GM21390 (cell line): ENCODE data around the gene FUT7.

ENCODE experiments used
- ATAC-seq: cut with Tn5 transposase; IDR thresholded peaks from one replicate; pipeline ENCODE4 v1.9.1; 2021; ENCODE audit not compliant: unreplicated experiment

The FUT7 gene

DNA sequence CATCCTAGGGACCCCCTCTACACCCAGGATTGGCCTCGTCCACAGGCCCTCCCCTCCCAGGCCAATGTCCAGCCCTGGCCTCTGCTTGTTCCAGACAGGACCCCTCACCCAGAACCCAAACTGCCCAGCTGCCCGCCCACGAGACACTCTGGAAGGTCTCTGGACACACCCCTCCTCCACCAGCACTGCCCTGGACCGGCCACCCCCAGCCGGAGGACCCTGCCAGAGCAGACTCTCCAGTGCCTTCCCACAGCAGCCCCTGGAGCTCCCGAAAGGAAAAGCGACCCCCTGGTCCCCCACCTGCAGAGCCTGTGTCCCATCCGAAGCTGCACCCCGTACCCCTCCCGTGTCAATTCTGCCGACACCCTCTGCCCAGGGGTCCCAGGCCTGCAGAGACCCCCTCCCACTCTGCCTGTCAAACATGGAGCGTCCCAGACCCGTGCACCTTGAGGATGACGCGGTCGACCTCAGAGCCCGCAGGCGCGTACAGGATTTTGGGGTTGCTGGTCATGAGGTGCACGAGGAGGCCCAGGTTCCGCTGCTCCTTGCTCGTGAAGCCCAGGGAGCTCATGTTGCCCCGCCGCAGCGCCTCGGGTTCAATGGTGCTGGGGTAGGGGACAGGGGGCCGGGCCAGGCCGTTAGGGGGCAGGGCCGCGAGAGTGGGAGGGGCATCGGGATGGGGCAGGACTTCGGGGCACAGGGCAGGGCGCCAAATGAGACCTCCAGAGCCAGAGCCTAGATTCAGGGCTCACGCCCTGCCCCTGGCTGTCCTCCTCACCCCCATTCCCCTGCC lies 11.8 kb downstream of the FUT7 start:
- no peak for ATAC-seq

DNA sequence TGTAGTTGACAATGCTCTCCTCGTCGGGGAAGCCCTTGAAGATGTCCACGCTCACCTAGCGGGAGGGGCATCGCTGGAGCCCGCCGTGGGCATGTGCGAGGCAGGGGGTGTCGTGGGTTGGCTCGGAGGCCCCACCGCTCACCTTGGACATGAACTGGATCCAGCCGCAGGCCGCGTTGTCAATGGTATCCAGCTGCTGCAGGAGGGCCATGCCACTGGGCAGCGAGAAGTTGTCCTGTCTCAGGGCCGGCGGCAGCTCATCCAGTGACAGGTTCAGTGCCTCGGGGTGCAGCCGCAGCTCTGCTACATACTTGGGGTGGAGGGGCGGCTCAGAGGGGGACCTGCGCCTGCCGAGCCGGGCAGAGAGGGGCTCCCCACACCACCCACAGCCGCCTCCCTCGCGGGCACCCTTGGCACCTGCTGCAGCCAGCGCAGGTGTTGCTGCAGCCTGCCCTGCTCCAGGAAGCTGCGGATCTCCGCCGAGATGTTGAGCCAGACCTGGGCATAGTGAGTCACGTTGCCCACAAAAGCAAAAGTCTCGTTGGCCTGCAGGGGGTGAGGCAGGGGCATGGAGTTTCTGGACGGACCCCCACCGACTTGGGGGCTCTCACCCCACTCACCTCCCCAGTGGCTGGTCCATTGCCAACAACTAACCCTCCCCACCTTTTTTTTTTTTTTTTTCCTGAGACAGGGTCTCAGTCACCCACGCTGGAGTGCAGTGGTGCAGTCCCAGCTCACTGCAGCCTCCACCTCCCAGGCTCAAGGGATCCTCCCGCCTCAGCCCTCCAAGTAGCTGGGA lies 12.9 kb downstream of the FUT7 start:
- no peak for ATAC-seq

DNA sequence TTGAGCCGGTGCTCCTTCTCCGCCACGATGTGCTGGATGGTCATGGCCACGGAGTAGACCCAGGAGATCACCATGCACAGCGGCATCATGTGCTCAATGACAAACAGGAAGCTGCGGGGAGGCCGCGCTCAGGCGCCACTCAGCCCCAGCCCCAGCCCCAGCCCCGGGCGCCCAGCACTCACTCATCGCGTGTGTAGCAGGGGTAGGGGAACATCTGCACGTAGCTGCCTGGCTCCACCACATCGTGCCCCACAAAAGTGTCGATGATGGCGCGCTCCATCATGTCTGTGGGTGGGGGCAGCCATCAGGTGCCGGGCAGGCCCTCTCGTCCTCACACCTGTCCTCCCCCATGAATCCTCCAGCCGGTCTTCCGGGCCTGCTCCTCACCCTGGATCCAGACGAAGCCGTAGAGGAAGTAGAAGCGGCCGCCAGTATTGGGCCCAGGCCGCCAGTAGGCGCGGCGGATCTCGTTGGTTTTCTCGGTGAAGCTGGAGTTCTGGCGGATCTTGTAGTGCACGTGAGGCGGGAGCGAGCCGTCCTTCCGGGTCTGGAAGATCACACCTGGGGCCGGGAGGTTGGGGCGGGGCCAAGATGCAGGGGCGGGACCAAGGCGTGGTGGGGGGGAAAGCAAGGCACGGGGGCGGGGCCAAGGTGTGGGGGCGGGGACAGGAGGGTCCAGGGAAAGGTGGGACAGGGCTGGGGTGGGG lies 13.9 kb downstream of the FUT7 start:
- ATAC-seq: no peak

DNA sequence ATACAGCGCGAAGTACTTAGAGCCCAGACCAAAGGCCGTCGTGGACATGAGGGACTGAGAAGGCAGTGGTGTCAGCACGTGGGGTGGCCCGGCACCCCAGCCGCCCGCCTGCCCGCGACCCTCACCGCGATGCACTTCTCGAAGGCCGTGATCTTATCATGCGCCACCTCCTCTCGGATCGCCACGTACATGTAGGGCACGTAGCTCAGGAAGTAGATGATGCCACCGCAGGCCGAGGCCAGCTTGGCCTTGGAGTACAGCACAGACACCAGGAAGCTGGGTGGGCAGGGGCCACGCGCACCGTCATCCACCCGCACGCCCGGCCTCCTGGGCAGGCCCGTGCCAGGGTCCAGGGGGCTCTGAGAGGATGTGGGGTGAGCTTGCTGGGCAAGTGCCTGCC lies 14.8 kb downstream of the FUT7 start:
- no peak for ATAC-seq

DNA sequence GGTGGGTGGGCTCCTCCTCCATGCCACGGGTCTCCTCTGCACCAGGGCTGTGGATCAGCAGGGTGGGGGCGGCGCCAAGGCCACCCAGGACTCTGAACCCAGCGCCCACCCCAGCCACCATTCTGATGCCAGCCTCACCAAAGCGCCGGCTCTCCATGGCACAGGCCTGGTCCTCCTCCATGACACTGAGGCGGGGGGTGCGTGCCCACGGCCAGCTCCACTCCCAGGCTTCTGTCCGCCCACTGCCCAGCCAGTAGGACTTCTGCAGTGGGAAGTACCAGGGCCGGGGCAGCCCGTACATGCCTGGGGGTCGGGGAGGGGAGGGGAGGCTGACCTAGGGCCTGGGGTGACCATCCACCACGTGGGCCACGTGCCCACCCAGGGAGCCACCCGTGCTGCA lies 15.5 kb downstream of the FUT7 start:
- no peak for ATAC-seq

DNA sequence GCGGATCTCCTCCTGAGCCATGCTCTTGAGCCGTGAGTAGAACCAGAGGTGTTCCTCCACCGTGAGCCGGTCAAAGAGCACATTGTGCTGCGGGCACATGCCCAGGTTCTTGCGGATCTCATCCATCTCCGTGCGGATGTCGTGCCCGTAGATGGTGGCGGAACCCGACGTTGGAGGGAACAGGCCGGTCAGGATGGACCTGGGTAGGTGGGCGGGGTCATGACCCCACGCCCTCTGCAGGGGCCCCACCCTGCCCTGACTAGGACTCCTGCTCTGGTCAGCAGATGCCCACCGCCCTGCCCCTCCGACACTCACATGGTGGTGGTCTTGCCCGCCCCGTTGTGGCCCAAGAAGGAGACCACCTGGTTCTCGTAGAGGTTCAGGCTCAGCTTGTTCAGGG lies 15.9 kb downstream of the FUT7 start:
- no peak for ATAC-seq

DNA sequence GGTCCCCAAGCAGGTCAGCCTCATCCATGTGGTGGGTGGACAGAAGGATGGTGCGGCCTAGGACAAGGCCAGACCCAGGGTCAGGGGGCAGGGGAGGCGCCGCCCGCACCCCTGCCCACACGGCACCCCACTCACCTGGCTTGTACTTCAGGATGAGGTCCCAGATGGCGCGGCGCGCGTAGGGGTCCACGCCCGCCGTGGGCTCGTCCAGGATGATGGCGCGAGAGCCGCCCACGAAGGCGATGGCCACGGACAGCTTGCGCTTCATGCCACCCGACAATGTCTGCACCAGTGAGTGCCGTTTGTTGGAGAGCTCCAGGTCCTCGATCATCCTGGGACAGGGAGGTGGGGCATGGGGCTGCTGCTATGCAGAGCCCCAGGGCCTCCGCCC lies 16.4 kb downstream of the FUT7 start:
- no peak for ATAC-seq

DNA sequence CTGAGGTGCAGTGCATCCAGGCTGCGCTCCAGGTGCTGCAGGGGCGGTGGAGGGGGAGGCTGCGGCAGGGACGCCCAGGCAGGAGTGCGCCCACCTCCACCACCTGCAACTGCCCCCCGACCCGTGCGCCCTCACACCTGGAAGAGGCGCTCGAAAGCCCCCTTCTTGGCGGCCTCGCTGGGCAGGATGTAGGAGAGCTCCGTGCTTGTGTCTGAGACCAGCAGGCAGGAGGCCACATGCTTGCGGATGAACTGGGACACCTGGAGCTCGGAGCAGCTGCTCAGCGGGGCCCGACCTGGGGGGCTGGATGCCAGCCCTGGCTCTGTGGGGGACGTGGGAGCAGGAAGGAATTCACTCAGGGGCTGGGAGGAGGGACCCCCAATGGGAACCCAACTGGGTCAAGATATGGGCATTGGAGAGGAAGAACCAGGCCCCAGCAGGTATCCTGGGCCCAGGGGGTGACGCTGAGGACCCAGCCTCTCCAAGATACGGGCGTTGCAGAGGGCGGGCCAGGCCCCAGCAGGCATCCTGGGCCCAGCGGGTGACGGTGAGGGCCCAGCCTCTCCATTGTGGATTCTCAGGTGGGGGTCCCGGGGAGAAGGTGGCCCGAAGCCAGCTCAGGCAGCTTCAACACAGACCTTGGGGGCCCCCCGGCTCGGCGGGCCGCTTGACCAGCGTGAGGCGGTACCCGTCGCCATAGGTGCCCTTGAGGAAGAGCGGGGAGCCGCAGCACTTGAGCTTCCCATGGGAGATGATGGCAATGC lies 16.9 kb downstream of the FUT7 start:
- no peak for ATAC-seq

DNA sequence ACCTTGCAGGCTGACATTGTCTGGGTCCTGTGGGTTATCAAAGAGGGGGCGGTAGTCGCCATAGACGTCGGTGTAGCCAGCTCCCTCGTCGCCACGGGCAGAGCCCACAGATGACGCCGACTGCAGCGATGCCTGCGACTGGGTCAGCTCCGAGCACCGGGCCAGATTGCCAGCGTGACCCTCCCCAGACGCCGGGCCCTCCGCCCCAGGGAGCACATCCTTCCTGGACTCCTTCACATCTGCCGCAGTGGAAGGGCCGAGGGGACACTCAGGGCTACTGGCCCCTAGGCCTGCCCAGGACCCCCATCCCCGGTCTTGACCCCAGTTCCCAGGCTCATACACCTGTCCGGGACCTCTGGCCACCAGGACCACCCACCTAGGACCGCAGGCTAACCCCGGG lies 17.7 kb downstream of the FUT7 start:
- ATAC-seq: no peak

DNA sequence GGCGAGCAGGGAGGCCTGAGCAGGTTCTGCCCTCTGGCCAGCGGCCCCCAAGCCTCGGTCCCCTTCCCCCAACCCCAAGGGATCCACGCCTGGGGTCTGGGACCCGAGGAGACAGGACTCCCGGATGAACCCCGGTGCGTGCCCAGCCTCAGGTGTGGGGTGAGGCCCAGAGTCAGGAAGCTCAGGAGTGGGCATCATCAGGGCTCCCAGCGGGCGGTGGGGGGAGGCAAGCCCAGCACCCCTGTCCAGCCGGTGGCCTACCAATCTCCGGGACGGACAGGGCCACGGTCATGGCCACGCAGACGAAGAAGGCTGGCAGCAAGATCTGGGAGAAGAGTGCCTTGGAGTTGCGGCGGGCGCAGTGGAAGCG lies 18.3 kb downstream of the FUT7 start:
- ATAC-seq: no peak

DNA sequence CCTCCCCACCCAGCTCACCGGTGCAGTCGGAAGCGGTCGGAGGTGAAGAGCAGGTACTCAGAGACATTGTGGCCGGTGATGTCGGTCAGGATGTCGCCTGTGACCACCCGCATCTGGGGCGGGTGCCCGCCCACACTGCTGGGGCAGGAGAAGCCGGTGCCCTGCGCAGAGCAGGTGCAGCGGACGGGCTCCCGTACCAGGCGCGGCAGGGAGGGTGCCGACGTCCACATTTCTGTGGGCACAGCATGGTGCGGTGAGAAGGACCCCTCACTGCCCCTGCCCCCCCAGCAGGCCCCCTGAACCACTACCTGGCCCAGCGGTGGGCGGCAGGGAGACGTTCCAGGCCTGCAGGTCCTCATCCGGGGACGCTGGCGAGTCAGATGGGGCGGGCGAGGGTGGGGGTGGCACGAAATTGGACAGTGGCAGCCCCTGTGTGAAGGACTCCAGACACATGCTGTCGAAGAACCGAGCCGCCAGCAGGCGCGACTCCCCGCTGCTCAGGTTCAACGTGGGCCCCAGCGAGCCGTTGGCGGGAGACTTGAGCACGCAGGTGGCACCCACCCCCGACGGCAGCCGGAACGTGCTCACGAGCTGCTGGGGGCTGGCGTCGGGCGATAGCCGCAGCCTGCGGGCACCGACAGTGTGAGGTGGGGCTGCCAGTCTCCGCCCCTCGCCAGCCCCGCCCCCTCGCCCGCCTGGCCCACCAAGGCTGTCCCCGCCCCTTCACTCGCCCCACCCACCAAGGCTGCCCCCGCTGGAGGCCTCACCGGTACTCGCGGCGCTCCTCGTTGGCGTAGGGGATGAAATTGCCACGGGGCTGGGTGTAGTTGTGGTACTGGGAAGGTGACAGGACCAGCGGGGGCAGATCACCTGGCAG lies 19.0 kb downstream of the FUT7 start:
- ATAC-seq: no peak

DNA sequence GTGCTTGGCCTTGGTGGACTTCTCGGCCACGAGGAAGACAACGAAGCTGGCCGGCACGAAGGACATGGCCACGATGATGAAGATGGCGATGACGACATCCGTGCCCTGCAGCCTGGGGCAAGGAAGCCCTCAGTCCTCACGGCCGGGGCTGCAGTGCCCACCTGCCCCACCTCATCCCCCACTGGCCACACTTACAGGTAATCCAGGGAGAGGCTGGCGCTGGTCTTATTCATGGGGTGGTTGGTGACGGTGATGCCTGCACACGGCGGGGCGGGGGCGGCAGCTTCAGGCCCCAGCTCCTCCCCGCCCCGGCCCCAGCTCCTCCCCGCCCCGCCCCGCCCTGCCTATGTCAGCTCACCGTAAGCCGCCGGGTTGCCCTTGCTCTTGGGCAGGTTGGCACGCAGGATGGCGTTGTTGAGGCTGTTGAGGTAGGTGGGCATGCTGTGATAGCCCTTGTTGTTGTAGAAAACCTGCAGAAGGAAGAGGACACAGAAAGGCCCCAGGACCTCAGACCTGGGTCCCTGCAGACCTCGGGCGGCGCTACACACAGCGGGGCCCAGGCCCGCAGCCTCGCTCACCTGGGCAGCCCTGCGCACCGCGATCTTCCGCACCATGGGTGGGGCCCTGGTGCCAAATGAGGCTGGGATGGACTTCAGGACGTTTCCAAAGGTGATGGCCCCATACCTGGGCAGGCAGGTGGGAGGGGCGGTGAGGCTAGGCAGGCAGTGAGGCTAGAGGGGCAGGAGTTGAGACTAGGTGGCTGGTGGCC lies 19.8 kb downstream of the FUT7 start:
- no peak for ATAC-seq

DNA sequence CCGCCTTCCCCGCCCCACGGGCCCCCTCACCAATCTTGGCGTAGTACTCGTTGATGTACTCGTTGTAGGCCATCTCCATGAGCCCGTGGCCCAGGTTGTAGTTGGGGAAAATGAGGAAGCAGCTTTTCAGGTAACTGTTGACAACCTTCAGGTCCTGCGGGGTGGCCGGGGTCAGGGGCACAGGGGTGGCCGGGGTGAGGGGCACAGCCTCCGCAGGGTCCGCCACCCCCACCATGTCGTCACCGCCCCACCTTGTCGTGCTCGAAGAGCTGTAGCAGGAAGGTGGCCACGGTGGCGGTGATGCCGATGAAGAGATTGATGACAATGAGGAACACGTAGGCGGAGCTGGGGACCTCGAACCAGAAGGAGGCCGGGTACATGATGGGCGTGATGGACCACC lies 20.7 kb downstream of the FUT7 start:
- no peak for ATAC-seq

DNA sequence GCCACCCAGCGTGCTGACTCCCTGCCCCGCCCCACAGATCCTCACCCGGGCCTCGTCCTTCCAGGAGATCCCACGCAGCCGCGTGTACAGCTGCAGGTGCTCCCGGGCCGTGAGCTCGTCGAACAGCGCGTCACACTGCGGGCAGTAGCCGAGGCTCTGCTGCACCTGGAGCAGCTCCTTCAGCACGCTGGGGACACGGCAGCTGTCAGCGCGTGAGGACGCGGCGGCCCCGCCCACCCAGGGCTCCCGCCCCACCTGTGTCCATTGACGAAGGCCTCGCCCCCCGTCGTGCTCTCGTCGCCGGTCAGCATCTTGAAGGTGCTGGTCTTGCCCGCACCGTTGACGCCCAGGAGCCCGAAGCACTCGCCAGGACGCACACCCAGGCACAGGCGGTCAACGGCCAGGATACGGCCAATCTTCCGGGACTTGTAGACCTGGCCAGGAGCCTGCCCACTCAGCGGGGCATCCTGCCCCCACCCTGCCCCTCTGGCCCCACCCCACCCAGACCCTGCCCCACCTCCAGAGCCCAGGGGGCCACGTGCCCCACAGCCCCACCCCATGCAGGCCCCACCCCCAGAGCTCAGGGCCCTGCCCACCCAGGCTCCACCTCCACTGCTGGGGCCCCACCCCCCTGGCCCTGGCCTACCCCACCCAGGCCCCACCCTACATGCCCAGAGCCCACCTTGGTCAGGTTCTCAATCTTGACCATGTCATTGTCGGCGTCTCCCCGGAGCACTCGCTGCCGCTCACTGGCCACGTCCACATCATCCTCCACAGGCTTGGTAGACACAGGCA lies 21.8 kb downstream of the FUT7 start:
- no peak for ATAC-seq

DNA sequence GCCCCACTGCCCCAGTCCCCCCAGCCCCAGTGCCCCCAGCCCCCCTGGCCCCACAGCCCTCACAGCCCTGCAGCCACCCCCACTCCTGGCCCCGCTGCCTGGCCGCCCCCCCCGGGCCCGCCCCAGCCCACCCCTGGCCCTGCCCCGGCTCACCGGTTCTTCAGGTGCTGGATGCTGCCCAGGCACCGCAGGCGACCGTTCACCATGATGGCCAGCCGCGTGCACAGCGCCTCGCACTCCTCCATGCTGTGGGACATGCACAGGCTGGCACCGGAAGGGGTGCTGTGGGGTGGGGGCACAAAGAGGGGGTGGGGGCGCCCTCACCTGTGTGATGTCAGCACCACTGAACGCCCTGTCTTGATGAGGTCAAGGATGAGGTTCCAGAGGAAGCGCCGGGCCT lies 22.7 kb downstream of the FUT7 start:
- ATAC-seq: no peak

DNA sequence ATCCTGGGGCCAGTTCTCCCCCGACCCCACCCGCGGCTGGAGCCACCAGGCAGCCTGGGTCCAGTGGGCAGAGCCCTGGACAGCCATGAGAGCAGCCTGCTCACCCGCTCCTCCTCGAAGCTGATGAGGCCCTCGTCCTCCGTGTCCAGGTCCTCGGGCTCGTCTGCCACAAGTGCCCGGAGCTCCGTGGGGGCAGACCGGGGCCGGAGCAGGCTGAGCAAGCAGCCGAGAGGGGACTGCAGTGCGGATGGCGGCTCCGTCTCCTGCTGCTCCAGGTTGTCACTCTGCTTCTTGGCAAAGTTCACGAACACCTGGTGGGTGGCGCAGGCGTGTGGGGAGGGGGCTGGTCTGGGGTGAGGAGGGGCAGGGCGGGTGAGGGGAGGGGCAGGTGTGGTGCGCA lies 23.6 kb downstream of the FUT7 start:
- ATAC-seq: no peak

DNA sequence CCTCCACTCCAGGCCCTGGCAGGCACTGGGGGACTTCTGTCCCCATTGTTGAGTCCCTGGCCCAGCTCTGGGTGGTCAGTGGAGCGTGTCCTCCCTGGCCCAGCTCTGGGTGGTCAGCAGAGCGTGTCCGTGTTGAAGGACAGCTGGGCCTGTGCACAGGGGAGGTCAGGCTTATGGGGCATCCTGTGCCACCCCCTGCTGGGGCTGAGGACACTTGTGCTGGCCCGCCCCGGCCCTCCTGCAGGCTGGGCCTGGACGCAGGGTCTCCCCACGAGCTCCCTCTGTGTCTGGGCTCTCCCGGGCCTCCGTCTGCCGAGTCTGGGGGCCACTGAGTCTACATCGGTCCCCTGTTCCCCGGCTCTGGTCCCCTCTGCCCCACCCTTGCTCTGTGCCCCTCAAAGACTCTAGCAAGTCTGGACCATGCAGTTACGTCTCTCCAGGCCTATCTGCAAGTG lies 24.0 kb downstream of the FUT7 start:
- no peak for ATAC-seq

DNA sequence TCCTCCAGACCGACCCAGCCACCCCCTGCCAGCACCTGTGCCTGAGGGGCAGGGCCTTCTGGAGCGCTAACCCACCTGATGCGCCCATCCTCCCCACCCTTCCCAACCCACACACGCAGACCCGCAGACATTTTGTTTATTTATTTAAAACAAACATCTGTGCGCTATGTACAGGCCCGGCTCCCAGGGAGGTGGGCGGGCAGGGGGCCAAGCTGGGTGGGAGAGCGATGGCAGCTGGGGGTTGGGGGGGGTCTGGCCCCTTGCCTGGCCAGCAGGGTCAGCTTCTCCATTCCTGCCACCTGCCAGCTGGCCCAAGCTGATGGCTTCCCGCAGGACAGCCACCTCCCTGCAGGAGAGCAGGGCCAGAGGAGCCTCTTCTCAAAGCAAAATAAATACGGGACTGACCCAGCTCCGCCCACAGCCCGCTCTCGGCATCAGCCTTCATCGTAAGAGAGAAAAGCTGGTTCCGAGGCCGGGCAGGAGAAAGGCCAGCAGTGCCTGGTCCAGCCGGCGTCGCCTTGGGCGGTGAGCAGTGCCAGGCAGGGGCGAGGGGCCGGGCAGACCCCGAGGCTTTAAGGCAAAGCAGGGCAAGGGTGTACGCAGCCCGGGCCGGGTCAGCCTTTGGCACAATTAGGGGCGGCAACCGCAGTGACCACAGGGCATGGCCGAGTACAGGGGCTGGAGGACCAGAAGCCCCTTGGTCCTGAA lies 24.6 kb downstream of the FUT7 start:
- ATAC-seq: no peak
